ENCODE data around the gene GSG1L. TPM values are rescaled to one million over a fixed set of nuclear protein-coding genes. Genes with fewer than 3 reads are reported as not detected.

GSG1L gene
- total RNA-seq, 1 donor, result not detected

GRCh38 chr16:27924411-27925118, 138.9 kb downstream of the GSG1L start:
- Histone ChIP-seq H3K27ac (ENCODE audit: low read depth, low read length) (no peak overlapping the region), H3K36me3 (ENCODE audit: insufficient read depth, low read length) (no peaks in the 10 kb centered on the region), H3K79me2 (ENCODE audit: insufficient read depth, low read length) (no peaks in the 10 kb centered on the region), H3K4me3 (ENCODE audit: insufficient read depth, low read length) (no peak overlapping the region), H3K9me3 (ENCODE audit: low read depth, low read length) (no peaks in the 10 kb centered on the region), H4K20me1 (ENCODE audit: insufficient read depth, low read length) (no peaks in the 10 kb centered on the region), H3K27me3 (ENCODE audit: insufficient read depth, low read length) (peaks cover 13% of the 10 kb centered on the region), H3K4me1 (ENCODE audit: insufficient read depth, low read length) (no peaks in the 10 kb centered on the region), H3K4me2 (ENCODE audit: insufficient read depth, low read length) (no peak overlapping the region), H2AFZ (ENCODE audit: low read length) (no peak overlapping the region)
- DNase-seq (ENCODE audit: insufficient read length, low spot score, missing footprints), result no peak
- no peak for TF ChIP-seq CTCF (IDR thresholded peaks at IDR 0.05; ENCODE audit: extremely low read depth, low read depth, low read length)

- TF ChIP-seq CTCF (IDR thresholded peaks at IDR 0.05; ENCODE audit: extremely low read depth, low read depth, low read length), result no peak
- Histone ChIP-seq H3K9me3 (ENCODE audit: low read depth, low read length) (no peaks in the 10 kb centered on the region), H4K20me1 (ENCODE audit: insufficient read depth, low read length) (no peaks in the 10 kb centered on the region), H3K27ac (ENCODE audit: low read depth, low read length) (no peak overlapping the region), H3K4me1 (ENCODE audit: insufficient read depth, low read length) (no peaks in the 10 kb centered on the region), H3K36me3 (ENCODE audit: insufficient read depth, low read length) (no peaks in the 10 kb centered on the region), H3K4me3 (ENCODE audit: insufficient read depth, low read length) (no peak overlapping the region), H3K4me2 (ENCODE audit: insufficient read depth, low read length) (no peak overlapping the region), H3K79me2 (ENCODE audit: insufficient read depth, low read length) (no peaks in the 10 kb centered on the region), H3K27me3 (ENCODE audit: insufficient read depth, low read length) (peaks cover 10% of the 10 kb centered on the region), H2AFZ (ENCODE audit: low read length) (no peak overlapping the region)
- DNase-seq (ENCODE audit: insufficient read length, low spot score, missing footprints), result no peak
Observed at GRCh38 chr16:27923751-27924150, 139.8 kb downstream of the GSG1L start.

- Histone ChIP-seq H3K79me2 (ENCODE audit: insufficient read depth, low read length) (no peaks in the 10 kb centered on the region), H2AFZ (ENCODE audit: low read length) (no peak overlapping the region), H3K27ac (ENCODE audit: low read depth, low read length) (no peak overlapping the region), H3K4me1 (ENCODE audit: insufficient read depth, low read length) (no peaks in the 10 kb centered on the region), H3K9me3 (ENCODE audit: low read depth, low read length) (no peaks in the 10 kb centered on the region), H3K4me3 (ENCODE audit: insufficient read depth, low read length) (no peak overlapping the region), H3K27me3 (ENCODE audit: insufficient read depth, low read length) (peaks cover 7% of the 10 kb centered on the region), H4K20me1 (ENCODE audit: insufficient read depth, low read length) (no peaks in the 10 kb centered on the region), H3K36me3 (ENCODE audit: insufficient read depth, low read length) (no peaks in the 10 kb centered on the region), H3K4me2 (ENCODE audit: insufficient read depth, low read length) (no peak overlapping the region)
- DNase-seq (ENCODE audit: insufficient read length, low spot score, missing footprints), result no peak
- TF ChIP-seq CTCF (IDR thresholded peaks at IDR 0.05; ENCODE audit: extremely low read depth, low read depth, low read length), result no peak
Observed at GRCh38 chr16:27922433-27922832, 141.1 kb downstream of the GSG1L start.

GRCh38 chr16:27921134-27921533, 142.4 kb downstream of the GSG1L start:
- DNase-seq (ENCODE audit: insufficient read length, low spot score, missing footprints), result no peak
- Histone ChIP-seq H3K36me3 (ENCODE audit: insufficient read depth, low read length) (no peaks in the 10 kb centered on the region), H3K4me2 (ENCODE audit: insufficient read depth, low read length) (no peak overlapping the region), H3K79me2 (ENCODE audit: insufficient read depth, low read length) (no peaks in the 10 kb centered on the region), H3K4me3 (ENCODE audit: insufficient read depth, low read length) (no peak overlapping the region), H2AFZ (ENCODE audit: low read length) (no peak overlapping the region), H4K20me1 (ENCODE audit: insufficient read depth, low read length) (no peaks in the 10 kb centered on the region), H3K4me1 (ENCODE audit: insufficient read depth, low read length) (no peaks in the 10 kb centered on the region), H3K9me3 (ENCODE audit: low read depth, low read length) (no peaks in the 10 kb centered on the region), H3K27me3 (ENCODE audit: insufficient read depth, low read length) (peaks cover 10% of the 10 kb centered on the region), H3K27ac (ENCODE audit: low read depth, low read length) (no peak overlapping the region)
- no peak for TF ChIP-seq CTCF (IDR thresholded peaks at IDR 0.05; ENCODE audit: extremely low read depth, low read depth, low read length)

Measured in osteoblast (primary cell).